Dendritic cell treated with granulocyte-macrophage colony-stimulating factor and Interleukin-4, amounts not matched to agents 40 ng/mL and 50 ng/mL, for 4 days (primary cell): ENCODE results near the gene UPB1.

Source experiments
- H3K27ac Mint-ChIP-seq: one replicate; pipeline ENCODE4 v1.8.0; 2022; ENCODE audit warnings: mild to moderate bottlenecking, mixed read lengths
- H3K27me3 Mint-ChIP-seq: one replicate; pipeline ENCODE4 v1.8.0; 2022; ENCODE audit warnings: mild to moderate bottlenecking, mixed read lengths
- H3K36me3 Mint-ChIP-seq: one replicate; pipeline ENCODE4 v1.8.0; 2022; ENCODE audit warnings: low read depth, mixed read lengths
- H3K4me1 Mint-ChIP-seq: one replicate; pipeline ENCODE4 v1.8.0; 2022; ENCODE audit warnings: low read depth, mixed read lengths
- H3K4me3 Mint-ChIP-seq: one replicate; pipeline ENCODE4 v1.8.0; 2022; ENCODE audit warnings: mild to moderate bottlenecking, moderate library complexity, mixed read lengths
- H3K9me3 Mint-ChIP-seq: one replicate; pipeline ENCODE4 v1.8.0; 2022; ENCODE audit warnings: mixed read lengths
- intact Hi-C: fragments of 100-400 bp; cut with micrococcal nuclease; formaldehyde crosslinking; loops from one replicate; pipeline ENCODE4 v1.15.0; 2022

The UPB1 gene

DNA sequence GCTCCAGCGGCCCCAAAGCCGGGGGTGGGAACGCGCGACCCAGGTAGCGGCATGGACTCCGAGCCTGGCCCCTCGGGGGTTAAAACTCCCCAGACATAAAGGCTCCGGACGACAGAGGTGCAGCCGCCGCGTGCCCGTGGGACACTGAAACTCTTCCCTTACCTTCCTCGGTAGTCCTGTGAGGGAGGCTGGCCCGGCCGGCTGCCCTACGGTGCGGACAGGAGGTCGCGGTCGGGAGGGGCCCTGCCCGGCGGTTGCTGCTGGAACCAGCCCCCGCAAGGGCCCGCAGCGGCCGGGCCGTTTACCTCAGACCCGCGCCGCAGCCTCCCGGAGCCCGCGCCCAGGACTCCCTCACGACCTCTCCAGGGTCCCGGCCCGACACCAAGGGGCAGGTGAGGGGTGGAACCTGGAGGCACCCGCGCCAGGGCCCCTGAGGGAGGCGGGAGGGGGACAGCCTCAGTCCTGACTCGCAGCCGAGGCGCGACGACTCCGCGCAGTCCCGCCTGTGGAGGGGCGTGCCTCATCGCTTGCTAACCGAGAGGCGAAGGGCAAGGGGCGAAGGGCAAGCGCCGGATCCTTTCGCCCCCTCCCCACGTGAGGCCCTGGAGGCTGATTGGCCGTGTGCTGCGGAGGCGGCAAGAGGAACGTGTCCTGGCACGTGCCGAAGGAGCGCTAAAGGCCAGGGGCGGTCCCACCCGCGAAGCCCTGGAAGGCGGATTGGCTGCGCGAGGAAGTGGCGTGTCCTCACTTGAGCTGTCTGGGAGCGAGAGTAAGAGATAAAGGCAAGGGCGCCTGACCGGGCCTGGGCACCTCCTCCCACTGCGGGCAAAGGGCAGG is at the start of gene UPB1:
Gene UPB1, plus strand, starts transcription at position 805 of the 837 bp plus-strand sequence. CDS start 72 bp downstream, outside the sequence.
- Mint-ChIP-seq H3K9me3 (no peaks in the 10 kb centered on the region), H3K27me3 (peaks cover 50% of the 10 kb centered on the region), H3K4me3 (peak within 1 kb of the TSS; percentile 2), H3K27ac (no peak within 1 kb of the TSS), H3K36me3 (no peaks in the 10 kb centered on the region), H3K4me1 (peaks cover 36% of the 10 kb centered on the region)
- intact Hi-C loops: no loop called here

DNA sequence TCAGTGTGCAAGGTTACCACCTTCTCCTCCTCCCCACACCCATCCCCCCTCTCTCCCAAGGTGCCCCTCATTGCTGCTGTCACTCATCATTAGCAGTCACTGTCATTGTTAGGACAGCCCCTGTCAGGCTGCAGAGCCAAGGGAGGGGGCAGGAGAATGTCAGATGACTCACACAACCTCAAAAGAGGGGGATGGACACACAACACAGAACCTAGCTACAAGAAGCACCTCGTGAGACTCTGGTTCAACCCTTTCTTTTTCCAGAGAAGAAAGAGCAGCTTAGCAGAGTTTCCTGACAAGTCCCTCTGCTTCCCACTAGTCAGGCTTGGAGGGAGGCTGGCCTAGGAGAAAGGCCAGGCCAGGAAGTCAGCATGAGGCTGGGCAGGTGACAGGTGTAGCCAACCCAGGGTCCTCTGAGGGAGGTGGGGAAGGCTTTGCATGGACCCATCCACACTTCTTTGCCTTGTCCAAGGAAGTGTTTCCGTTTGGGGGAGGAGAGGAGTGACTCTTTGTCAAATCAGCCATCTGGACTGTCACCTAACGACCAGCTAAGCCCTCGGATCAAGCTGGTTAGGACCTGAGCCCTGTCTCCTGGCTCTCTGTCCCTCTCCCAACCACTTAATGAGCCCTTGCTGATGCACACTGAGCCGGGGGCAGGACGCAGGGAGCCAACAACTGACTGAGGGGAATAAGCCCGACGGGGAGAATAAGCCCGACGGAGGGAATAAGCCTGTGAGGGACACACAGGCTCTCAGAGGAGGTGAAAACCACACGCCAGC is 49.5 kb upstream of the UPB1 start:
- no peaks in the 10 kb centered on the region for H3K9me3 Mint-ChIP-seq
- H3K27ac Mint-ChIP-seq: no peak overlapping the region
- no peaks in the 10 kb centered on the region for H3K36me3 Mint-ChIP-seq
- no peaks in the 10 kb centered on the region for H3K27me3 Mint-ChIP-seq
- peaks cover 63% of the 10 kb centered on the region for H3K4me1 Mint-ChIP-seq
- no peak overlapping the region for H3K4me3 Mint-ChIP-seq
- intact Hi-C loops: no loop called here

DNA sequence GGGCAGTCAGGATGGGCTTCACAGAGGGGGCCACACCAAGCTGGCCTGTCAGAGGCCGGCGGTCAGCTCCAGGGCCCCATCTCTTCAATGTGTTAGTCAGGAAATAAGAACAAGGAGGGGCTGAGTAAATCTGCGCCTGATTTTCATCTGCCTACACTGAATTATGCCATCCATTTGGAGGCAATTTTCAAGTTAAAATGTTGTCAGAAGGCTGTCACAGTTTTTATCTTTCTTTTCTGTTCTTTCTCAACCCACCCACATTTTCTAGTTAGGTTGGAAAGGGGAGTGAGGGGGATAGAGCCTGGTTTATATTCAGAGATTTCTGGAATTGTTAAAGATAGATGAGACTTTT is 48.9 kb upstream of the UPB1 start:
- Mint-ChIP-seq H3K27me3 (no peaks in the 10 kb centered on the region), H3K27ac (no peak overlapping the region), H3K4me1 (peaks cover 59% of the 10 kb centered on the region), H3K4me3 (no peak overlapping the region), H3K9me3 (no peaks in the 10 kb centered on the region), H3K36me3 (no peaks in the 10 kb centered on the region)
- intact Hi-C loops: no loop called here

DNA sequence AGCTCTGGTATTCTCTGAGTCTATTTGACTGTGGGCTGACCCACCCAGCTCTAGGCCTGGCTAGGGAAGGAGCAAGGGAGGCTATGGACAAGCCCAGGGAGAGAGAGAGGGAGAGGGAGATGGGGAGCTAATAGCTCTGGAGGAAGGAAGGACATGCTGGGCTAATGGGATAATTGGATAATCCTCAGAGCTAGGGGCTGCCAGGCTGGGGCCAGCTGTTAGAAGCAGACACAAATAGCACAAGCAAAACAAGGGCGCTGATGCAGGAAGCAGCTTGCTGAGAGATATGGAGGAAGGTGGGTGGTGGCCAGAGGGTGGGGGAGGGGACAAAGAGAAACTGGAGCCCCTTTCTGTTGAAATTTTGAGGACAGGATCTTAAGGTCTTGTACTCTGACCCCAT is 44.5 kb upstream of the UPB1 start:
- Mint-ChIP-seq H3K4me1 (peaks cover 31% of the 10 kb centered on the region), H3K27me3 (no peaks in the 10 kb centered on the region), H3K36me3 (no peaks in the 10 kb centered on the region), H3K27ac (no peak overlapping the region), H3K9me3 (no peaks in the 10 kb centered on the region), H3K4me3 (no peak overlapping the region)
- intact Hi-C loops: no loop called here

DNA sequence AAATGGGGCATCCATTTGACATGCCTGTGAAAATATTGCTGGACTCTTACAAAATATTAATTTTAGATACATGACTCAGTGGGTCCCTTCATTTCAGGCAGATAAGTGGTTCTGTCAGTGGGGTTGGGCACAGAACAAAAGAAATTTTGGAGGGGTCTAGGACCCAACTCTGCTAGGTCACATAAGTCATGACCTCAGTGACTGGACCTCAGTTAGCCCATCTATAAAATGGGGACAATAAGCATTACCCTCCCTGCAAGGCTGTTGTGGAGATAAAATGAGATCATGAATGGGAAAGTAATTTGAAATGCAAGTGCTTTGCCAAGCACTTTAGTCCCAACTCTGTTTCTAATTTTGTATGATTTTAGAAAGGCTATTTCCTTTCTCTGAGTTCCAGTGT is 44.0 kb upstream of the UPB1 start:
- H3K27me3 Mint-ChIP-seq: no peaks in the 10 kb centered on the region
- intact Hi-C loops: no loop called here
- no peaks in the 10 kb centered on the region for H3K9me3 Mint-ChIP-seq
- H3K4me3 Mint-ChIP-seq: no peak overlapping the region
- H3K4me1 Mint-ChIP-seq: peaks cover 36% of the 10 kb centered on the region
- H3K36me3 Mint-ChIP-seq: no peaks in the 10 kb centered on the region
- no peak overlapping the region for H3K27ac Mint-ChIP-seq

DNA sequence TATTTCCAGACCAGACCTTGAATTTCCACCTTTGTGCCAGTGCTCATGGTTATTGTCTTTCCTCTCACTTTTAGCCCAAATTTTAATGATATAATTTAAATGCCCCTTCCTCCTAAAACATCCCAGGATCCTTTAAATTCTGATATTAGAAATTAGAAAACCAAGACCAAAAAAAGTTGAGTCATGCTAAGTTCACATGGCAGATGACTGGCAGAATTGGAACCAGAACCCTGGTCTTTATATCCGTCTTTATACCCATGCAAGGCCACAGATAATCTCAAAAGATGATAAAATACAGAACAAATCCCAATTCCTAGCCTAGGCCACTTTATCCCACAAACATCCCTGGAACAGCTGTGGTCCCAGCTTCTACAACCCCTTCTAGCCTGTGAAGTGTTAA is 41.3 kb upstream of the UPB1 start:
- Mint-ChIP-seq H3K4me3 (no peak overlapping the region), H3K4me1 (peaks cover 36% of the 10 kb centered on the region), H3K36me3 (no peaks in the 10 kb centered on the region), H3K27ac (no peak overlapping the region), H3K27me3 (peaks cover 2% of the 10 kb centered on the region), H3K9me3 (no peaks in the 10 kb centered on the region)
- intact Hi-C loops: no loop called here

DNA sequence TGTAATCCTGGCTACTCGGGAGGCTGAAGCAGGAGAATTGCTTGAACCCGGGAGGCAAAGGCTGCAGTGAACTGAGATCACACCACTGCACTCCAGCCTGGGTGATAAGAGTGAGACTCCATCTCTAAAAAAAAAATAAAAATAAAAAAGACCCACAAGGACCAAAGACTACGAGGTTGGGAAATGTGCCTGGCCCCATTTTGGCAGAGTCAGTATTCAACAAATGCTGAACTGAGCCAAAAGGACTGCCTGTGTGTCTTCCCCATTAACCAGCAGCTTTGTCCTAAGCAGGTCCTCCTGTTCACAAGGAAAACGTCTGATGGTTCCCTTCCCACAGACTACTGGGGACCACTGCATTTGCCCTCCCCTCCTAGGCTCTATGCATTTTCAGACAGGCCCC is 40.1 kb upstream of the UPB1 start:
- Mint-ChIP-seq H3K9me3 (no peaks in the 10 kb centered on the region), H3K36me3 (no peaks in the 10 kb centered on the region), H3K27me3 (peaks cover 2% of the 10 kb centered on the region), H3K27ac (no peak overlapping the region), H3K4me3 (no peak overlapping the region), H3K4me1 (peaks cover 35% of the 10 kb centered on the region)
- intact Hi-C loops: no loop called here

DNA sequence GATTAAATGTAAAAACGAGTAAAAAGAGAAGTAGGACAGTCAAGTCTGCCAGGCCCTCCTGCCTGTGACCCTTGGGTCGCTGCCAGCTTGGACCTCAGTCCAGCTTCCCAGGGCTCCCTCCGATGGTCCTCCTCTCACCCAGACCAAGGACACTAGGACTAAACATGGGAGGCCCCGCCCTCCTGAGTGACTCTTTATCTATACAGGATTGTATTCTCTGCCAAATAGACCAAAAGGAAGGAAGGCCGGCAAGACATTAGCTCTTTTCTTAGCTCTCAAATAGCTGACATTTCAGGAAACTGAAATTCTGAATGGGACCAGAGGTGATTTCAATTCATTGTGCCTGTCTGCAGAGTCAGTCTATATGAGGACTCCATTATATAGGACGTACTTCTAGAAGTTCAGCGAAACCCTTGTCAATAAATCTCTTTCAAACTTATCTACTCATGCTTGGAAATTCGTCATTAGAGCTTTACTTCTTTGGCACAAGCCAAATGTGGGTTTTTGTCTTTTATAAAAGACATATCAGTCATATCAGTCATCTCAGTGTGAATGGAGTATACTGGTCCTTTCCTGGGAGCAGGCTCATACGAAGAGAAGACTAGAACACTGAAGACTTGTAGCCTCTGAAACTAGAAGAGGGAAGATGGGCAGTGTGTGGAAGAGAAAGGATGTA is 39.2 kb upstream of the UPB1 start:
- Mint-ChIP-seq H3K9me3 (no peaks in the 10 kb centered on the region), H3K36me3 (no peaks in the 10 kb centered on the region), H3K4me3 (no peak overlapping the region), H3K4me1 (peaks cover 35% of the 10 kb centered on the region), H3K27me3 (peaks cover 2% of the 10 kb centered on the region), H3K27ac (no peak overlapping the region)
- intact Hi-C loops: no loop called here

DNA sequence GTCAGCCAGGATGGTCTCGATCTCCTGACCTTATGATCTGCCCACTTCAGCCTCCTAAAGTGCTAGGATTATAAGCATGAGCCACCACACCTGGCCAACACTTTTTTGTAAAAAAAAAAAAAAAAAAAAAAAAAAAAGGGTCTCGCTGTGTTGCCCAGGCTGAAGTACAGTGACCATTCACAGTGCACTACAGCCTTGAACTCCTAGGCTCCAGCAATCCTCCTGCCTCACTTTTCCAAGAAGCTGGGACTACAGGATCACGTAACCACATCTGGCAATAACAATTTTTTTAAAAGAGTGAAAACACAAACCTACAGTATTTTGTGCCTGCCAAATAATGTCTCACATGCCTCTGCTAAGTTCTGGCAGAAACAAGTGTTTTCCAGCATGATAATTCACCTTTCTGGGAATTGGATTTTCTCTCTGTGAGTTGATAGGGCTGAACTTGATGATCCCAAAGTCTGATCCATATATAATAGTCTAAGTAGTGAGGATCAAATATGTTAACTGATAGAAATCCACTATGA is 37.2 kb upstream of the UPB1 start:
- Mint-ChIP-seq H3K9me3 (no peaks in the 10 kb centered on the region), H3K27ac (no peak overlapping the region), H3K4me3 (no peak overlapping the region), H3K4me1 (peaks cover 55% of the 10 kb centered on the region), H3K36me3 (no peaks in the 10 kb centered on the region), H3K27me3 (peaks cover 2% of the 10 kb centered on the region)
- intact Hi-C loops: no loop called here

DNA sequence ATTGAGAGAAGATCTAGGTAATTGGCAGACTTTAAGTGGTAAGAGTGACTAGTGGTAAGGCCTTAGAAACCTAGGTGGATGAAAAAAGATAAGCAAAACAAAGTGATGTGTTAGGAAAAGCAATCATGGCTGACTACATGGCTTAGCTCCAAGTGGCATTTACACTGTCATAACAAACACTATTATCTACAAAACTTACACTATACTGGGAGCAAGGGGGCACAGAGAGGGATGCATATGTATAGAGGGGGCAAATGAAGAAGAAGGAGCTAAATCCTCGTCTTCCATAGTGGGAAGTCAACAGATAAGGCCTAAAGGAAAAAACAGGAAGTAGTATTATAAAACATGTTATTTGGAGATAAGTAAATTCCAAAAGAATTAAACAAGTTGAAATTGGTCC is 35.2 kb upstream of the UPB1 start:
- Mint-ChIP-seq H3K9me3 (no peaks in the 10 kb centered on the region), H3K36me3 (no peaks in the 10 kb centered on the region), H3K4me3 (no peak overlapping the region), H3K27me3 (peaks cover 2% of the 10 kb centered on the region), H3K4me1 (peaks cover 64% of the 10 kb centered on the region), H3K27ac (no peak overlapping the region)
- intact Hi-C loops: no loop called here

DNA sequence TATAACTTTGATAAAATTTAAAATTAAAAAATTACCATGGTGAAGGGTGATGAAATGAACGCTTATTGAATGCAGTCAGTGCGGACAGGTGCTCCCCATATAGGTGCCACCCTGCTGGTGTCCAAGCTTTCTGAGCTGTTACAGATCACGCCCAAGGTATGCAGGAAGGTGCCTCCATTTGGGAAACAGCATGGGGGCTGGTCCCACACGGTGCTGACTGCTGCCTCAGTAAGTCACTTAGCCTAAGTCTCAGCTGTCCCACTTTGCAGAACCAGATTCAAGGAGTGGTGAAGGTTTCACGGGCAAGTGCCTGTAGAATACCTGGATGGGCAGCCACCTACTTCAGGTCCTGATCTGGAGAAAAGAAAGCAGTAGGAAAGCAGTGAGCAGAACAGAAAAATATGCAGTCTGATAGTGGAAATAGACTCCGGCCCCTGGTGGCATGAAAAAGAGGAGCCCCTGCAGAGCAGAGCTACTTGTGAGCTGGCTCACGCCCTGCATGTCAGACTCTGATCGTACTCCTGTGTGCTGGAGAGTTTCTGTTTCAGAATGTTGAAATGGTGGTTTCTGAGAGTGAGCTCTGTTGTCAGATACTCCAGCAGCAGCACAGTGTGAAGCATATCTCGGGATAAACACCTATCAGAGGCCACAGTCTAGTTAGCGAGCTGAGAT is 34.6 kb upstream of the UPB1 start:
- peaks cover 61% of the 10 kb centered on the region for H3K4me1 Mint-ChIP-seq
- H3K9me3 Mint-ChIP-seq: no peaks in the 10 kb centered on the region
- no peaks in the 10 kb centered on the region for H3K36me3 Mint-ChIP-seq
- H3K27ac Mint-ChIP-seq: no peak overlapping the region
- intact Hi-C loops: no loop called here
- peaks cover 2% of the 10 kb centered on the region for H3K27me3 Mint-ChIP-seq
- no peak overlapping the region for H3K4me3 Mint-ChIP-seq

DNA sequence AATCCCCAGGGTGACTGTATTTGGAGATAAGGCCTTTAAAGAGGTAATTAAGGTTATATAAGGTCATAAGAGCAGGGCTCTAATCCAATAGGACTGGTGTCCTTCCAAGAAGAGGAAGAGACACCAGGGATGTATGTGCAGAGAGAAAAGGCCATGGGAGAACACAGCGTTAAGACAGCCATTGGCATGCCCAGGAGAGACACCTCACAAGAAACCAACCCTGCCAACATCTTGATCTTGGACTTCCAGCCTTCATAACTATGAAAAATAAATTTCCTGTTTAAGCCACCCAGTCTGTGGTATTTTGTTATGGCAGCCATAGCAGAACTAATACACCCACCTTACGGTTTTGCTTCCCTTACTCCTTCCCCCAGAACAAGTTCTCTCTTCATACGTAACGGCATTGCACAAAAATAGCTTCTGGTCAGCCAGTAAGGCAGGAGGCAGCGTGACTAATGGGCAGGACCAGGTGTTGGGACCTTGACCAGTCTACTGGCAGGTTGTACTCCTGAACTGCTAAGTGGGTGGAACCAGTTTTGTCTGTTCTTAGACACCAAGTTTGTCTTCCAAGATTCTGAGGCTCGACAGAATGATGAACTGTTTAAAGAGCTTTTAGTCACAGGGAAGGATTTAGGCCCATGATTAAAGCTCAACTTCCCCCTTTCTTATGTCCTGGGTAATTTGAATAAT is 31.9 kb upstream of the UPB1 start:
- no peaks in the 10 kb centered on the region for H3K27me3 Mint-ChIP-seq
- intact Hi-C loops: no loop called here
- H3K36me3 Mint-ChIP-seq: no peaks in the 10 kb centered on the region
- peaks cover 74% of the 10 kb centered on the region for H3K4me1 Mint-ChIP-seq
- H3K27ac Mint-ChIP-seq: peak overlapping the region; percentile 75
- no peak overlapping the region for H3K4me3 Mint-ChIP-seq
- no peaks in the 10 kb centered on the region for H3K9me3 Mint-ChIP-seq

DNA sequence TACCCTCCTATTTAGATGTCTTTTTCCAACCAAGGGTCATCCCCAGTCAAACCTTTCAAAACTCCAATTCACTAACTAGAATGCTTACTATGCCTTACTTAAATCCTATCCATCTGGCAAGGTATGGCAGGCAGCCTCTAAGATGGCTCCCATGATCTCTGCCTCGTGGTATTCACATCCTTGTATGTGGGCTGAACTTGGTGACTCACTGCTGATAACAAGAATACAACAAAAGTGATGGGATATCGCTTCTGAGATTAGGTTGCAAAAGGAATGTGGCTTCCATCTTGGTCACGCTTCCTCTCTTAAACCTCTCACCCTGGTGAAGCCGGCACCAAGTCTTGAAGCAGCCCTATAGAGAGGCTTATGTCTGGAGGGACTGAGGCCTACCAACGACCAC is 29.6 kb upstream of the UPB1 start:
- no peak overlapping the region for H3K27ac Mint-ChIP-seq
- intact Hi-C loops: no loop called here
- H3K4me1 Mint-ChIP-seq: peaks cover 58% of the 10 kb centered on the region
- H3K36me3 Mint-ChIP-seq: no peaks in the 10 kb centered on the region
- no peak overlapping the region for H3K4me3 Mint-ChIP-seq
- no peaks in the 10 kb centered on the region for H3K9me3 Mint-ChIP-seq
- no peaks in the 10 kb centered on the region for H3K27me3 Mint-ChIP-seq
